Keratinocyte (primary cell): ENCODE results near the gene CYP4F22. TPM values are rescaled to one million over a fixed set of nuclear protein-coding genes. Genes with fewer than 3 reads are reported as not detected.

Source experiments
- DNase-seq: peaks from one replicate; pipeline ENCODE4 v3.0.0-alpha.2; 2011; ENCODE audit warnings: low read depth, missing footprints, low spot score
- FAIRE-seq: peaks from 2 replicates; lab custom pipeline; 2011; peaks lifted over from hg19 to GRCh38; lab: Jason Lieb, UNC
- H2AFZ ChIP-seq: 2 replicates; pipeline ENCODE4 v1.6.0; 2012; ENCODE audit warnings: low read length, control low read depth, inconsistent platforms; ENCODE audit not compliant: control insufficient read depth
- H3K27ac ChIP-seq: 2 replicates; pipeline ENCODE4 v1.5.1; 2011; ENCODE audit warnings: low read length; ENCODE audit not compliant: control insufficient read depth, insufficient read depth
- H3K27me3 ChIP-seq: 3 replicates; pipeline ENCODE4 v1.6.0; 2011; ENCODE audit warnings: low read length; ENCODE audit not compliant: control insufficient read depth, insufficient read depth; ENCODE audit errors: extremely low read depth
- H3K36me3 ChIP-seq, 2 experiments: 2 replicates in 1 of 2; 3 replicates in 1 of 2; pipeline ENCODE4 v1.5.1; 2011; ENCODE audit warnings: low read length in 2 of 2, mild to moderate bottlenecking in 1 of 2; ENCODE audit not compliant: control insufficient read depth in 2 of 2, insufficient read depth in 2 of 2; ENCODE audit errors: extremely low read depth in 1 of 2
- H3K4me1 ChIP-seq: 3 replicates; pipeline ENCODE4 v1.5.1; 2011; ENCODE audit warnings: low read length; ENCODE audit not compliant: control insufficient read depth, insufficient read depth; ENCODE audit errors: extremely low read depth
- H3K4me2 ChIP-seq: 3 replicates; pipeline ENCODE4 v1.6.0; 2011; ENCODE audit warnings: low read depth, low read length; ENCODE audit not compliant: control insufficient read depth, insufficient read depth; ENCODE audit errors: extremely low read depth
- H3K4me3 ChIP-seq, 3 experiments: fragments of 200-600 bp in 1 of 3; sonication (generic) in 1 of 3; 2 replicates in 2 of 3; 3 replicates in 1 of 3; pipeline ENCODE4 v1.5.1; 2011 to 2016; ENCODE audit warnings: low read length in 3 of 3, mild to moderate bottlenecking in 3 of 3, control low read depth in 2 of 3, inconsistent platforms in 1 of 3, low read depth in 1 of 3, mixed read lengths in 1 of 3, mixed run types in 1 of 3, moderate library complexity in 1 of 3; ENCODE audit not compliant: control insufficient read depth in 2 of 3, insufficient read depth in 2 of 3; ENCODE audit errors: extremely low read depth in 1 of 3
- H3K79me2 ChIP-seq: 2 replicates; pipeline ENCODE4 v1.6.0; 2012; ENCODE audit warnings: low read length; ENCODE audit not compliant: control insufficient read depth, insufficient read depth
- H3K9ac ChIP-seq: 3 replicates; pipeline ENCODE4 v1.6.0; 2011; ENCODE audit warnings: low read length; ENCODE audit not compliant: control insufficient read depth, insufficient read depth; ENCODE audit errors: extremely low read depth
- H3K9me1 ChIP-seq: 3 replicates; pipeline ENCODE4 v1.6.0; 2011; ENCODE audit warnings: low read length; ENCODE audit not compliant: control insufficient read depth, insufficient read depth; ENCODE audit errors: extremely low read depth
- H3K9me3 ChIP-seq: 2 replicates; pipeline ENCODE4 v1.5.1; 2012; ENCODE audit warnings: low read depth, low read length; ENCODE audit not compliant: control insufficient read depth
- H4K20me1 ChIP-seq: 3 replicates; pipeline ENCODE4 v1.6.0; 2011; ENCODE audit warnings: low read length; ENCODE audit not compliant: control insufficient read depth, insufficient read depth; ENCODE audit errors: extremely low read depth
- EZH2 ChIP-seq: IDR thresholded peaks from one replicate; pipeline ENCODE4 v1.6.1; 2012; ENCODE audit warnings: inconsistent platforms, mild to moderate bottlenecking, low read length, moderate library complexity
- dilution Hi-C: fragments of 300-500 bp; cut with MboI; formaldehyde crosslinking; loops from one replicate; pipeline ENCODE4 v1.7.0; 2020; ENCODE audit warnings: low sequenced_read_pairs; ENCODE audit not compliant: extremely low pct_ligation_motif_present
- polyA plus RNA-seq, 5 experiments: library from polyadenylated mRNA; depleted of rRNA in 3 of 5; stranded (reverse) in 3 of 5; stranded (forward) in 1 of 5; unstranded in 1 of 5; fragments of >200 nt; gene quantifications; 1 replicate in 1 of 5; 2 replicates in 3 of 5; 3 replicates in 1 of 5; pipeline versions ENCODE4 v1.2.1 to v1.2.3, GENCODE V29; 2011 to 2012; ENCODE audit warnings: missing spikeins in 2 of 5, low read depth in 1 of 5, low replicate concordance in 1 of 5
- TF ChIP-seq, protein P1 (sequence below), 3 experiments: IDR thresholded peaks in 1 of 3; conservative IDR thresholded peaks in 1 of 3; optimal IDR thresholded peaks in 1 of 3; 2 replicates in 2 of 3; 3 replicates in 1 of 3; pipeline versions ENCODE3 to v1.5.1; 2011; ENCODE audit warnings: low read length in 3 of 3, mild to moderate bottlenecking in 3 of 3, moderate library complexity in 2 of 3, control low read depth in 1 of 3, inconsistent platforms in 1 of 3; ENCODE audit not compliant: insufficient read depth in 2 of 3; ENCODE audit errors: extremely low read depth in 1 of 3

Gene CYP4F22
- polyA plus RNA-seq, 1 donor (not counting 4 experiments of a cell fraction or from before 2014, with no cell fraction given) = 0.43 TPM

GRCh38 chr19:15468675-15469512, 39.4 kb upstream of the CYP4F22 start:
- DNase-seq = no peak

GRCh38 chr19:15469513-15470297, 38.6 kb upstream of the CYP4F22 start:
- H3K4me2 ChIP-seq = no peak overlapping the region
- dilution Hi-C loops = no loop called here
- H3K4me3 ChIP-seq = no peak overlapping the region
- TF ChIP-seq, protein P1, sequence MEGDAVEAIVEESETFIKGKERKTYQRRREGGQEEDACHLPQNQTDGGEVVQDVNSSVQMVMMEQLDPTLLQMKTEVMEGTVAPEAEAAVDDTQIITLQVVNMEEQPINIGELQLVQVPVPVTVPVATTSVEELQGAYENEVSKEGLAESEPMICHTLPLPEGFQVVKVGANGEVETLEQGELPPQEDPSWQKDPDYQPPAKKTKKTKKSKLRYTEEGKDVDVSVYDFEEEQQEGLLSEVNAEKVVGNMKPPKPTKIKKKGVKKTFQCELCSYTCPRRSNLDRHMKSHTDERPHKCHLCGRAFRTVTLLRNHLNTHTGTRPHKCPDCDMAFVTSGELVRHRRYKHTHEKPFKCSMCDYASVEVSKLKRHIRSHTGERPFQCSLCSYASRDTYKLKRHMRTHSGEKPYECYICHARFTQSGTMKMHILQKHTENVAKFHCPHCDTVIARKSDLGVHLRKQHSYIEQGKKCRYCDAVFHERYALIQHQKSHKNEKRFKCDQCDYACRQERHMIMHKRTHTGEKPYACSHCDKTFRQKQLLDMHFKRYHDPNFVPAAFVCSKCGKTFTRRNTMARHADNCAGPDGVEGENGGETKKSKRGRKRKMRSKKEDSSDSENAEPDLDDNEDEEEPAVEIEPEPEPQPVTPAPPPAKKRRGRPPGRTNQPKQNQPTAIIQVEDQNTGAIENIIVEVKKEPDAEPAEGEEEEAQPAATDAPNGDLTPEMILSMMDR (optimal IDR thresholded peaks at IDR 0.05 in 1 of 3, IDR thresholded peaks at IDR 0.05 in 1 of 3, conservative IDR thresholded peaks at IDR 0.05 in 1 of 3; ENCODE audit: extremely low read depth in 1 of 3, insufficient read depth in 2 of 3, low read length in 3 of 3) = no peak
- peak; percentile 67 for TF ChIP-seq EZH2
- H3K9ac ChIP-seq = no peak overlapping the region
- H3K4me1 ChIP-seq = no peaks in the 10 kb centered on the region
- no peak for FAIRE-seq
- H3K36me3 ChIP-seq = no peaks in the 10 kb centered on the region
- H3K79me2 ChIP-seq = no peaks in the 10 kb centered on the region
- no peak overlapping the region for H3K27ac ChIP-seq
- peaks cover 18% of the 10 kb centered on the region for H3K27me3 ChIP-seq
- H4K20me1 ChIP-seq = no peaks in the 10 kb centered on the region
- H3K9me1 ChIP-seq = no peaks in the 10 kb centered on the region
- H3K9me3 ChIP-seq = no peaks in the 10 kb centered on the region
- no peak for DNase-seq
- no peak overlapping the region for H2AFZ ChIP-seq

More at GRCh38 chr19:15468675-15469512, 39.4 kb upstream of the CYP4F22 start:
- H3K9me1 ChIP-seq = no peaks in the 10 kb centered on the region
- FAIRE-seq = no peak
- no peak overlapping the region for H2AFZ ChIP-seq
- H3K36me3 ChIP-seq = no peaks in the 10 kb centered on the region
- H3K4me3 ChIP-seq = no peak overlapping the region
- no peaks in the 10 kb centered on the region for H3K9me3 ChIP-seq
- TF ChIP-seq, protein P1 (optimal IDR thresholded peaks at IDR 0.05 in 1 of 3, IDR thresholded peaks at IDR 0.05 in 1 of 3, conservative IDR thresholded peaks at IDR 0.05 in 1 of 3; ENCODE audit: extremely low read depth in 1 of 3, insufficient read depth in 2 of 3, low read length in 3 of 3) = no peak
- TF ChIP-seq EZH2 = no peak
- no peaks in the 10 kb centered on the region for H3K4me1 ChIP-seq
- H3K4me2 ChIP-seq = no peak overlapping the region
- dilution Hi-C loops = no loop called here
- H3K27me3 ChIP-seq = peaks cover 19% of the 10 kb centered on the region
- no peaks in the 10 kb centered on the region for H4K20me1 ChIP-seq
- H3K79me2 ChIP-seq = no peaks in the 10 kb centered on the region
- no peak overlapping the region for H3K27ac ChIP-seq
- H3K9ac ChIP-seq = no peak overlapping the region
